CD4-positive, alpha-beta T cell treated with Interferon alpha-2 for 1 hour (primary cell): ENCODE data around the gene GTF3C1.
"Not testable (repeated sequence)": the region's sequence is repeated elsewhere in the genome, so short reads cannot be mapped to it uniquely, and the experiment has no call there.

Source experiments
- DNase-seq, 2 donors: peaks; one replicate each; pipeline ENCODE4 v3.0.0-alpha.2; 2020 to 2022

The GTF3C1 gene

DNA sequence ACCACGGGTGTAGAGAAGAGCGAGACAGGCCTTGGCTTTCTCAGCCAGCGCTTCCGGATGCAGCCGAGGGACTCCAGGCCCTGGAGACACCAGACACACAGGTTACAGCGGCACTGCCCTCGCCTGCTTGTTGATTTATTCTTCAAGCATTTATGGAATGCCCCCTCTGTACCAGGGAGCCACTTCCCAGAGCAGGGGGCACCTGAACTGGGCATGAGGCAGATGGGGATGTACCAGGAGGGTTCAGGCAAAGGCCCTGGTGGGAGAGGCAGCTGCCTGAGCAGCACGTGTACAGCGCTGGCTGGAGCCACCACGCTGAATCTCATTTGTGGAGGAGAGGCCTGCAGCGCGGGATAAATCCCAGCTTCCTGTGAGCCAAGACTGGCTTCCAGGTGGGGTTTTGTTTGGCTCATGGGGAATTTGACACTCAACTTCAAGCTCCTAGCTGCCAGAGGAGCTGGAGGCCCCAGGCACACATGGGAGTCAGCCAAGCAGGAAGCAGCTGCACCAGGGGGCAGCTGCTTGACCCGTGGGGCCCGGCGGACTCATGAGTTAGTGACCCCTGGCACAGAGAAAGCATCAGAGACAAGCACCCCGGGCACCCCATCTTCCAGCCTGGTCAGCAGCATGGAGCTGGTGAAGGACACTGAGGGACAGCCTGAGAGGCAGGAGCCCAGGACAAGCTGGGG is 88.1 kb downstream of the GTF3C1 start:
- DNase-seq, result no peak

DNA sequence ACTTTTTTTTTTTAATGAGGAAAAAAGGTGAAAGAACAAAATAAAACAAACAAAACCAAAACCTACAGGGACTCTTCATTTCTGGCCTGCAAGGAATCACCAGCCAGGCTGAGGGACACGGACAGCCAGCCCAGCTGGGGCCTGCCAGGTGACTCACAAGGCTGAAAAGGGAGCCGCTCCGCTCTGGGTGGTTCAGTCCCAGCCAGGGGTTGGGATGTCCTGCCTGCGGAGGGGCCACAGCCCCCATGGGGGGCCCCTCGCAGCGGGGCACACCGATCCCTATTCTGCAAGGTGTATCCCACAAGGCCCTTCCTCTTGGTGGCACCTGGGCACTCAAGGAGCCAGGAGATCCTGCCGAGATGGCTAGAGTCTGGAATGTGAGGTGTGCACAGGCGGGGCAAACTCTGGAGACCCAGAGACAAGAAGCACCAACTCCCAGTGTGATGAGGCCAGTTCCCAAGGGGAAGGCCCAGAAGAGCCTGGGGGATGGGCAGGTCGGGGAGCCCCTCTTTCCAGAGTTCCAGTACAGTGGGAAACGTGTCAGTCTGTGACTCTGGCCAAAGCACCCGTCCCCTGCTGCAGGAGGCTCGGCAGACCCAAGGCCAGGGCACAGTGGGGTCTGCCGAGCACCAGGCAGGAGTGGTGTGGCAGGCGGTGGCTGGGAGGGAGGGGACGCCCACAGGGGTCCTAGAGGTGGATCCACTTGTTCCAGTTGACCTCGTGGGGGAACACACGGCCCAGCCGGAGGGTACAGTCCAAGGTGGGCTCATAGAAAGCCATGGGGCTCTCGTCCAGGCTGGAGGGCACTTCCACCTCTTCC is 88.8 kb downstream of the GTF3C1 start:
- DNase-seq, result no peak

DNA sequence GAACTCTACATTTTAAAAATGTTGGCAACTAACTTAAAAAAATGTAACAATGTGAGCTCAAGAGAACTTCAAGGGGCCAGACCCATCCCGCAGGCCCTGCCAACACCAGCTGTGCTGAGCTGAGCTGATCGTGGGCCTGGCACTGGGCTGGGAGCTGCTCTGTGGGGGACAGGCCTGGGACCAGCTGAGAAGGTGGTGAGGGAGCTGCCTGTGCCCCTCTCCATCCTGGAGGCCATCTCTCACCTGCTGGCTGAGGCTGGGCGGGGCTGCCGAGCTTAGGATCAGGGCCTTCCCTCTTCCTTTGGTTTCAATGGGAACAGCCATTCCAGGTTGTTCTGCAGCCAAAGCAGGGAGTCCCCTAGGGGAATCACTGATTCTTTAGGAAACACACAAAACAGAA is 89.5 kb downstream of the GTF3C1 start:
- no peak for DNase-seq

DNA sequence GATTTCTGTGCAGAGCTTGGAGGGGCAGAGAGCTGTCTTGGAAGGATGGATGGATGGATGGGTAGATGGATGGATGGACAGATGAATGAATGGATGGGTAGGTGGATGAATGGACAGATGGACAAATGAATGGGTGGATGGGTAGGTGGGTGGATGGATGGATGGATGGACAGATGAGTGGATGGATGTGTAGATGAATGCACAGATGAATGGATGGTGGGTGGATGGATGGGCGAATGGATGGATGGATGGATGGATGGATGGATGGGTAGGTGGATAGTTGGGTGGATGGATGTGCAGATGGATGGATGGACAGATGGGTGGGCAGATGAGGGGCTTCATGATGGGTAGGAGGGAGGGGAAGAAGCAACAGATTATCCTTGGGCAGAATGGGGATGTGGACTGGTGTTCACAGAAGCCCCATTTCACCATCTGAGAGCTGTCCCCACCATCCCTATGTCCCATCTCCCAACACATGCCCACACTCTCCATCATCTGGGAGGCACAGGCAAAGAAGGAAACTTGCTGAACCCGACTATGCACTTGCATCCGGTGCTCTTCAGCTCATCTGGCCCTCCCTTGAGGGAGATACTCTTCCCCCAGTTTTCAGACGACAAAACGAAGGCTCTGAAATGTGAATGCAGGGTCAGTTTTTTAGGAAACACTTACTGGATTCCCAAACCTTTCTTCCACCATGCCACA is 90.6 kb downstream of the GTF3C1 start:
- no peak for DNase-seq

DNA sequence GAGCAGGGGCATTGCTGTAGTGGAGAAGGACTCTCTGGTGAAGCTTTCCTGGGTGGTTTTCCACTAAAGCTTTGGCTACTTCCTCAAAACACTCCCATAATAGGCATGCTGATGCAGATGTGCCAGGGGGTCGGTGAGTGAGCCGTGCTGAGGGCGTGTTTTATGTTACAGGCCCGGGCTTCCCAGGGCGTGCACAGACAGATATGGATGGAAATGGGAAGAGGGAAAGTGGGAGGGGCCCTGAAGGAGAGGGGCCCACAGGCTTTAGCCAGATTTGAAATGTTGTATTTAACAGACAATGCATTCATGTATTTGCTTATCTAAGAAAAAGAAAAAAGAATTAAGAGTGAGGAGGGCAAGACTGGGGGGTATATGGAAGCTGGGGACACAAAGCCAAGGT is 91.5 kb downstream of the GTF3C1 start:
- no peak for DNase-seq

DNA sequence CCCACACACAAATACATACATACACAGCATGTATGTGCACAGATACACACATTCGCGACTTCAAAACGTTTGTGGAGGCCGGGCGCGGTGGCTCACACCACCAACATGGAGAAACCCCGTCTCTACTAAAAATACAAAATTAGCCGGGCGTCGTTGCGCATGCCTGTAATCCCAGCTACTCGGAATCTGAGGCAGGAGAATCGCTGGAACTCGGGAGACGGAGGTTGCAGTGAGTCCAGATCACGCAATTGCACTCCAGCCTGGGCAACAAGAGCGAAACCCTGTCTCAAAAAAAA is 92.2 kb downstream of the GTF3C1 start:
- DNase-seq, result not testable (repeated sequence)

DNA sequence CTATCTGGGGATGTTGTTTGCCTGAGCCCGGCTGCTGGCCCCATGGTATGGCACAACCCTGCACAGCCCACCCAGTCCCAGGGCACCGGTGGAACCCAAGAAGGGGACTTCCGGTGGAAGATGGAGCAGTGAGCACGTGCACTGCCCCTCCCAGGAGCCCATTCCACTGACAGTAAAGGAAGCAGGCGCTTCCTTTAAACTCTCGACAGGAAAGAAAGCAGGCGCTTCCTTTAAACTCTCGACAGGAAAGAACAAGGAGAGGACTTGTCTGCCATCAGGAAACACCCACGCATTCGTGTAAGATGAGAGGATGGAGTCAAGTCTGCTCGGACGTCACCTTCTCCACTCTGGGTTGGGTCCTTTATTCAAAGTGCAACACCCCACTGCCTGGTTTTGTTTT is 94.0 kb downstream of the GTF3C1 start:
- peak; percentile 43 to 53 for DNase-seq

DNA sequence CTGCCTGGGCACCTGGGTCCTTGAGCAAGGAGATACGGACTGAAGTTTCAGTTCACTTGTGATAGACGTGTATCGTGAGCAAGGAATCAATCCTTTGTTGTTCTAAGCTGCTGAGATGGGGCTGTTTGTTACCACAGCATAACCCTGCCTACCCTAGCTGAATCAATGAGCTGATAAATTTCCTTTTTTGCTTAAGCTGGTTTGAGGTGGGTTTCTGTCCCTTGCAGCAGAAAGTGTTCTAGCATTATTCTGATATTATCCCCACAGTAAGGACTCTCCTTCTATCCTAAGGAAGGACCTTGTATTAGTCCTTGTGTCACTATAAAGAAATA is 96.3 kb downstream of the GTF3C1 start:
- DNase-seq, result no peak

DNA sequence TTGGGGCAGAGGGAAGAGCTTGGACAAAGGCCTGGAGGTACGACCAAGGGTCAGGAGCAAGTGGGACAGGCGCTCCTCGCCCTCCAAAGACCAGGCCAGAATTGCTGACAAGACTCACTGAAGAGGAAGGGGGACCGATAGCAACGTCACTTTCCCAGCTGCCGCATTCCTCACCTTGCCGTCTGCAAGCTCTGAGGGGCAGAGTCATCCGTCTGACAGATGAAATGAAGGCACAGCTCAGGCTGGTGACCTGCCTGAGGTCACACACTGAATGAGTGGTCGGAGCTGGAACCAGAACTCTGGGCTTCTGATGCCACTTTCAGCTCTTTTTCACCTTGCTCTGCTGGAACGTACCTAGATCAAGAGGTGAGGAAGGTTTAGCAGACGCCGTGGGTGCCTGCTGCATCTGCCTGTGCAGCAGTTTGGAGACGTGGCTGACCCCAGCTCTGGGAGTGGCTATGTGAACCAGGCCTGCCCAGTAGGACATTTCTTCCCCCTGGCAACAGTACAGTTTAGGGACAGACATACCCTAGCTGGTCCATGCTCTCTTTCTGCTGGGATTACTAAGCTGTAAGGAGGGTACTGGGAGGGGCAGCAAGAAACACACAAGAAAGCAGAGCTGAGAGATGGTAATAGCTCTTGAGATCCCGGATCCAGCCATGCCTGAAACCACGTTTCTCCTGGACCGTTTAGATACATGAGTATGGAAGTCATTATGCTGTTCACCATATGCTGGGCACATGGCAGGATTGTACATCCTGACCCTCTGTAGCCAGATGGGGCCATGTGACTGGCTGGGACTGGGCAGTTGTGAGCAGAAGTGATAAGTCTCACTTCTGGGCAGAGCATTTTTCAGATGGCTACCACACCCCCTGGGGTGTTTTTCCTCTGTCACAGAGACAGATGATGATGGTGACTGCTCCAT is 96.9 kb downstream of the GTF3C1 start:
- DNase-seq, result no peak

DNA sequence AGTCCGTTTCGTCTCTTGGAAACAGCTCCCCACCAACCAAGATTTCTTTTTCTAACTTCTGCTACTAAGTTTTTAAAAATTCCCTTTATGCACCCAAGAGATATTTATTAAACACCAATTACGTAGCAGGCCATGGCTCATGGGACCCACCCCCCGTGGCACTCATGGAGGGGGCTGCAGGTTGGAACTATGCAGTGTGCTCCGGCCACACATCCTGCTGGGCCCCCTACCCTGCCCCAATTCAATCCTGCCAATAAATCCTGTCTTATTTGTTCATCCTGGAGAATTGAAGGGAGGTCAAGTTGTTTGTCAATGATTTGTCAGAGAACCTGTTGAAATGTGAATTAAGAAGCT is 99.5 kb downstream of the GTF3C1 start:
- DNase-seq, result no peak

DNA sequence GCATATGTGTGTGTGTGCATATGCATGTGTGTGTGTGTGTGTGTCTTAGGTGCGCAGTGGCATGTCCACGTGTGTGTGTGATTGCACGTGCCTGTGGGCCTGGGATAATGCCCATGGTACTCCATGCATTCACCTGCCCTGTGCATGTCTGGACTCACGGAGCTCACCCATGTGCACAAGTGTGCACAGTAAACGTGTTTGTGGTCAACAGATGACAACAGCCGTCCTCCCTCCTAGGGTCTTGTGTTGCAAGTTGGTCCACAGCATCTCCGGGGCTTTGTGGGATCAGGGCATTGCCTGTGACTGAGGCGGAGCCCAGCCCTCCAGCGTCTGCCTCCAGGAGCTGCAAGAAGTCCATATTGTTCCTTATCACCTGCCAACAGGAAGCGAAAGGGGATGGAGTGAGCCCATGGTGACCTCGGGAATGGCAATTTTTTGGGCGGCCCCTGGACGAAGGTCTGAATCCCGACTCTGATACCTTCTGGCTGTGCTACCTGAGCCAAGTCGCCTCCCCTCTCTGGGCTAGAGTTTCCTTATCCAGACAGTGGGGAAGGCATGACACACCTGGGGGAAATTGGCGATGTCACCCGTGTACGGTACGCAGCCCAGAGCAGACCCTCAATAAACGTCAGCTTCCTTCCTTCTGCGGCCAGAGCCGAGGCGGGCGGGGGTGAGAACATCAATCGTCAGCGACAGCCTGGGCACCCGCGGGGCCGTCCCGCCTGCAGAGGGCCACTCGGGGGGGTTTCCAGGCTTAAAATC is 100.1 kb downstream of the GTF3C1 start:
- DNase-seq, result peak; percentile 87

DNA sequence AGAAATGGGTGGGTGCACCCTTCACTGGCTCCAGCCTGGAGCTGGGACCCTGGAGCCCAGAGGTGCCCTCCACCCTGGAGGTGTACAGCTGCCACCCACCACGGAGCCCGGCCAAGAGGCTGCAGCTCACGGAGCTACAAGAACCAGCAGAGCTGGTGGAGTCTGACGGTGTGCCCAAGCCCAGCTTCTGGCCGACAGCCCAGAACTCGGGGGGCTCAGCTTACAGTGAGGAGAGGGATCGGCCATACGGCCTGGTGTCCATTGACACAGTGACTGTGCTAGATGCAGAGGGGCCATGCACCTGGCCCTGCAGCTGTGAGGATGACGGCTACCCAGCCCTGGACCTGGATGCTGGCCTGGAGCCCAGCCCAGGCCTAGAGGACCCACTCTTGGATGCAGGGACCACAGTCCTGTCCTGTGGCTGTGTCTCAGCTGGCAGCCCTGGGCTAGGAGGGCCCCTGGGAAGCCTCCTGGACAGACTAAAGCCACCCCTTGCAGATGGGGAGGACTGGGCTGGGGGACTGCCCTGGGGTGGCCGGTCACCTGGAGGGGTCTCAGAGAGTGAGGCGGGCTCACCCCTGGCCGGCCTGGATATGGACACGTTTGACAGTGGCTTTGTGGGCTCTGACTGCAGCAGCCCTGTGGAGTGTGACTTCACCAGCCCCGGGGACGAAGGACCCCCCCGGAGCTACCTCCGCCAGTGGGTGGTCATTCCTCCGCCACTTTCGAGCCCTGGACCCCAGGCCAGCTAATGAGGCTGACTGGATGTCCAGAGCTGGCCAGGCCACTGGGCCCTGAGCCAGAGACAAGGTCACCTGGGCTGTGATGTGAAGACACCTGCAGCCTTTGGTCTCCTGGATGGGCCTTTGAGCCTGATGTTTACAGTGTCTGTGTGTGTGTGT is 100.9 kb downstream of the GTF3C1 start:
- no peak for DNase-seq

DNA sequence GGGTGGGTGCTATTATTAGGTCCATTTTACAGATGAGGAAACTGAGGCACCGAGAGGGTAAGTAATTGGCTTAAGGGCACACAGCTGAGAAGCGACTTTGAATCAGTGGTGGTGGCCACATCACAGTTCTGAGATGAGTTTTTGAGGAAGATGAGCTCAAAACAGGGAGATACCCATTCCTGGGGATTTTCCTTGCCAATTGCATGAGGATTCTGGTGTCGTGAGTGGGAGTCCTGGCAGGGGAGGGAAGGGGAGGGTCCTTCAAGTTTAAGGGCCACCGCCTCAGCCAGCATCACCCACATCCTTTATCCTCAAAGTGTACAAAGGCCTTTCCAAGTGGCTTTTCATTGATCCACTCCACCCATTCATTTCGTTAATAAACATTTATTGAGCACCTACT is 102.4 kb downstream of the GTF3C1 start:
- no peak for DNase-seq

DNA sequence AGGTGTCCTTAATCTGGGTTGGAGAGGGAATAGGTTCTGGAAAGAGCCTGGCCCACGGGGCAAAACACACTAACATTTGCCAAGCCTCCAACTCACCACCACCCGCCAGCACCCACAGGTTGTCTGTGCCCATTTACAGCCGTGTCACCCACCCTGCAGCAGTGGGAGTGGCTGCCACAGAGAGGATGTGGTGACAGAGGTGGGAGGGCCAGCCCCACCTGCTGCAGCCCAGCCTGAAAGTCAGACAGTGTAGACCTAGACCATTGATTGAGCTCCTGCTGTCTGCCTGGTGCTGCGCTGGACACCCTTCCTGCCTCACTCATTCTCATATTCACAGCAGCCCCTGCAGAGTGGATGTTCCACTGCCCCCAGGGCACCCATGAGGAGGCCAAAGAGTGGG is 103.0 kb downstream of the GTF3C1 start:
- peak; percentile 83 to 88 for DNase-seq

DNA sequence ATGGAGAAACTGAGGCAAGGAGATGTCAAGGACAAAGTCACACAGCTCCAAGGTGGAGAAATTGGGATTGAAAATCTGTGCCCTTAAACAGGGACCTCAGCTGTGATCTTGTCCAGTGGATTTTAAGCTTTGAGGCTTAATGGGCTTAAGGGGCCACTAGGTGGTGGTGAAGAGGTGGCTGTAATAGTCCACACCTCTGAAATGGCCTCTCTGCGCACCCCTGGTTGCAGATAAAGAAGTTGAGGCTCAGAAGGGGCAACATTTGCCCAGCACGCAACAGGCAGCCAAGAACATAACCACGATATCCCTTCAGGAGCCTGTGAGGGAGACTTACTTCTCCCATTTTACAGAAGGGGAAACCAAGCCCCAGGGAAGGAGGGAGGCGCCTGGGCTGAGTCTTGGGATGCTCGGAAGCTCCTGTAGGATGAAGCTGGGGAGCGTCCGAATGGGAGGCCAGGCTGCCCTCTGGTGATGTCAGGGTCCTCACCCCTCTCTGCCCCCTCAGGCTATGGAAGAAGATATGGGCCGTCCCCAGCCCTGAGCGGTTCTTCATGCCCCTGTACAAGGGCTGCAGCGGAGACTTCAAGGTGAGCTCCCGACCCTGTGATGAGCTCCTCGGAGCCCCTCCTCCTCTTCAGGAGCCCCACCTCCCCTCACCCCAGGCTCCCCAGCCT is 104.1 kb downstream of the GTF3C1 start:
- DNase-seq, result no peak

DNA sequence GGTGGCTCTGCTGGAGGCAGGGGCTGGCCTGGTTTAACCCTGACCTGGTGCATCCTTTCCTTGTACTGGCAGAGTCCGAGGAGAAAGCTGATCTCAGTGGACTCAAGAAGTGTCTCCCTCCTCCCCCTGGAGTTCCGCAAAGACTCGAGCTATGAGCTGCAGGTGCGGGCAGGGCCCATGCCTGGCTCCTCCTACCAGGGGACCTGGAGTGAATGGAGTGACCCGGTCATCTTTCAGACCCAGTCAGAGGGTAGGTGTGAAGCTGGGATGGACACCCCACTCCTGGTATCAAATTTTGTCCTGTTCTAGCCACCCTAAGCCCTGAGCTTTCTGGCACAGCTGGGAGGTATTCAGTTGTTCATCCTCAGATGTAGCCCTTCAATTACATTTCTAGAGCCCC is 105.2 kb downstream of the GTF3C1 start:
- no peak for DNase-seq

DNA sequence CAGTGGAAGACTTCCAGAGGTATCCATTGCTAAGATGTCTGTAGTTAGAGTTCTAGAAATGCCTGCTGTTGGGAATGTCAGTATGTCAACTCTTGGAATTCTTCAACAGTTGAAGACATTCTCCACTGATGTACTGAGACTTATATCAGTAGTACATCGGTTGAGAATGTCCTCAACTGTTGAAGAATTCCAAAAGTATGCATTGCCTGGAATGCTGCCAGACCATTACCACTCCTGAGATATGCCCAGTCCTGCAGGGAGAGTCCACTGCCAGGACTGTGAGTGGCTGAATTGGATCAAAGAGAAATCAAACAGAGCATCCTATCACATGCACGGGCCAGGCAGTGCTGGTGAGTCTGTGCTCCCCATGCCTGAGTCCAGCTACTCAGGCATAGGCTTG is 105.7 kb downstream of the GTF3C1 start:
- DNase-seq, result no peak

DNA sequence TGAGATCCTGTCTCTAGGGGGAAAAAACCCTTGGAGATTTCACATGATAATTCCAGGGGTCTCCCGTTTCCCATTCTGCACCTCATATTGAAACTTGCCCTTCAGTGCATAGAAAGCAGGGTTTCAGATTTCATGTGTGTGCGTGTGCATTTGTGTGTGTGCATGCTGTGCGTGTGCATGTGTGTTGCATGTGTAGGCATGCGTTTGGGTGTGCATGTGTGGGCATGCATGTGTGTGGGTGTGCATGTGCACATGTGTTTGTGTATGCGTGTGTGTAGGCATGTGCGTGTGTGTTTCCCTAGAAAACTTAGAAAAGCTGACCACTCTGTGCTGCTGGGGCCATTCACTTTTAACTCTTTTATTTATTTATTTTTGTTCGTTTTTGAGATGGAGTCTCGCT is 107.7 kb downstream of the GTF3C1 start:
- no peak for DNase-seq

DNA sequence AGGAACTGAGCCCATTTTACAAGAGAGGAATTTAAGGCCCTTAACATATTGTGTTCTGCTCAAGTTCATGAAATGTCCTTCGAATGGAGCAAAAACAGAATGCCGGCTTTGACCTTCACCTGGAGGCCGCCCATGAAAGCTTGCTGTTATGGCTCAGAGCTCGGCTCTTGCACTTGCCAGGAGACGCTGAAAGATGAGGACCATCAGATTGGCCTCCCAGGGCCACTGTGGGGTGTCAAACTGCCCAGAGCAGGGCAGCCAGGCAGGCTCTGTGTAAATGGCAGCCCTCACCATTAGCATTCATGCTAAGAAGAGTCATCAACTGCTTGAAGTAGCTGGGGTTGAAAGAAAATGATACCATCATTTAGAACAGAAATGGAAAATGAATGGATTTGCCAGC is 108.4 kb downstream of the GTF3C1 start:
- DNase-seq, result no peak

DNA sequence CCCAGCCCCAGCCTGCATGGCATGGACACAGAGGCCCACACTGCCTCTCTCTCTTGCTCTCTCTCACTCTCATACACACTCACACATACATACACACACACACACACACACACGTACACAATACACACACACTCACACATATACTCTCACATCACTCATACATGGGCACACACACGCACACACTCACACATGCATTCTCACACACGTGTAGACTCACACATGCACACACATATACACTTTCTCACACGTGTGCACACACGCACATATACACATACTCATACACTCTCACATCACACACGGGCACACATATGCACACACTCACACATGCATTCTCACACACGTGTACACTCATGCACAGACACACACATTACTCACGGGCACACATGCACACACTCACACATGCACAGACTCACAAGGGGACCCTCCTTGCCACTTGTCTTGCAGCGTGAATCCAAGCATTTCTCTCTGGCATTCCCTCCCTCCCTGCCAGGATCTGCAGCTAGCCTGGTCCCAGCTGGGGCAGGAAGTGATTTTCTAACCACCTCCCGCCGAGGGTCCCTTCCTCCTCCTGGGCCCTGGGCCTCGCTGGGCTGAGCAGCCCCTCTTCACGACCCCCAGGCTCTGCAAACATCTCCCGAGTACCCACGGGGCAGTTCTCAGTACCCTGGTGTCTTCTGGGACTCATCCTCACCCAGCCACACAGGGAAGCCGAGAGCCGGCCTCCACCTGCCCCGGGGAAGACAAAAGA is 110.3 kb downstream of the GTF3C1 start:
- no peak for DNase-seq
